Endodermal cell (in vitro differentiated cells): ENCODE data around the gene MRM2. TPM values are rescaled to one million over a fixed set of nuclear protein-coding genes. Genes with fewer than 3 reads are reported as not detected.

ENCODE experiments used
- DNase-seq: peaks from one replicate; pipeline ENCODE4 v3.0.0-alpha.2; 2017
- H3K27ac ChIP-seq: 2 replicates; pipeline ENCODE4 v1.5.1; 2013; ENCODE audit warnings: mild to moderate bottlenecking, low read depth, low read length, moderate library complexity
- H3K27me3 ChIP-seq: 2 replicates; pipeline ENCODE4 v1.6.1; 2013; ENCODE audit warnings: mild to moderate bottlenecking, low read length, moderate library complexity; ENCODE audit not compliant: insufficient read depth, control insufficient read depth, poor library complexity, severe bottlenecking
- H3K36me3 ChIP-seq: 2 replicates; pipeline ENCODE4 v1.7.0; 2013; ENCODE audit warnings: mild to moderate bottlenecking, low read length, moderate library complexity; ENCODE audit not compliant: control insufficient read depth, insufficient read depth
- H3K4me1 ChIP-seq: one replicate; pipeline ENCODE4 v1.7.0; 2013; ENCODE audit warnings: low read length; ENCODE audit not compliant: control insufficient read depth, insufficient read depth
- H3K4me3 ChIP-seq: 2 replicates; pipeline ENCODE4 v1.5.1; 2013; ENCODE audit warnings: mild to moderate bottlenecking, low read length, moderate library complexity
- H3K9ac ChIP-seq: 2 replicates; pipeline ENCODE4 v1.6.1; 2013; ENCODE audit warnings: mild to moderate bottlenecking, low read length, moderate library complexity; ENCODE audit not compliant: poor library complexity, severe bottlenecking; ENCODE audit errors: extremely low read depth
- H3K9me3 ChIP-seq: 2 replicates; pipeline ENCODE4 v1.6.1; 2013; ENCODE audit warnings: mild to moderate bottlenecking, low read length, moderate library complexity; ENCODE audit not compliant: control insufficient read depth
- H3K27ac Mint-ChIP-seq: 2 replicates; pipeline ENCODE4 v1.8.0; 2020; ENCODE audit warnings: mixed read lengths
- H3K27me3 Mint-ChIP-seq: 2 replicates; pipeline ENCODE4 v1.8.0; 2021; ENCODE audit warnings: mild to moderate bottlenecking, mixed read lengths; ENCODE audit not compliant: insufficient read depth
- H3K36me3 Mint-ChIP-seq: 2 replicates; pipeline ENCODE4 v1.8.0; 2020; ENCODE audit warnings: low read depth, mixed read lengths
- H3K4me1 Mint-ChIP-seq: 2 replicates; pipeline ENCODE4 v1.8.0; 2020; ENCODE audit warnings: mixed read lengths
- H3K4me3 Mint-ChIP-seq: 2 replicates; pipeline ENCODE4 v1.8.0; 2020; ENCODE audit warnings: mild to moderate bottlenecking, moderate library complexity, mixed read lengths
- H3K9me3 Mint-ChIP-seq: 2 replicates; pipeline ENCODE4 v1.8.0; 2020; ENCODE audit warnings: mild to moderate bottlenecking, mixed read lengths
- WGBS, 2 experiments: methylation state at CpG; one replicate each; pipeline versions ENCODE4 v1.1.5 to v1.1.7; 2013; ENCODE audit warnings: missing lambda C conversion rate in 2 of 2, mixed read lengths in 1 of 2; ENCODE audit not compliant: insufficient coverage in 1 of 2, insufficient read length in 1 of 2; 5-methylcytosine and 5-hydroxymethylcytosine counted together
- total RNA-seq, 2 donors: library from RNA; stranded (reverse); fragmentation: NEBNext Ultra II Directional in 1 of 2; extraction: Animal tissue kit (Norgen Biotek cat#: 25700) in 1 of 2; gene quantifications; 2 replicates in 1 of 2; 3 replicates in 1 of 2; pipeline ENCODE4 v1.2.1, GENCODE V29; 2021
- TF ChIP-seq, protein P1 (sequence below): fragments of 200-600 bp; sonication (generic); conservative IDR thresholded peaks from 2 replicates; pipeline ENCODE4 v1.5.0; 2021; ENCODE audit warnings: antibody characterized with exemption, mild to moderate bottlenecking

MRM2 gene
- total RNA-seq, 2 donors from 2014 or later = 38.9 TPM

DNA sequence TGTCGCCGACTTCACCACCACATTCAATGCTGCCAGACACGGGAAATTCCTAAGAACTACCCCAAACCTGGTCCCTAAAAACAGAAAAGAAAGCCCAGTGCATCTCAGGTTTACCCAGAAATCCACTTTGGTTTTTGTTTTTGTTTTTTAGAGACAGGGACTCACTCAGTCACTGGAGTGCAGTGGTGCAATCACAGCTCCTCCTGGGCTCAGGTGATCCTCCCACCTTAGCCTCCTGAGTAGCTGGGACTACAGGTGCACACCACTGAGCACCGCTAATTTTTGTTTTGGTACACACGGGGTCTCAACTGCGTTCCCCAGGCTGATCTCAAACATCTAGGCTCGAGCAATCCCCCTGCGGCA lies 32.1 kb downstream of the MRM2 start:
- 92 to 98% methylated on average over 7 to 8 of the region's 8 CpGs for WGBS, 2 experiments
- peak overlapping the region; percentile 64 for H3K27ac Mint-ChIP-seq
- Histone ChIP-seq H3K4me1 (no peaks in the 10 kb centered on the region), H3K36me3 (peaks cover 53% of the 10 kb centered on the region), H3K27ac (no peak overlapping the region), H3K27me3 (no peaks in the 10 kb centered on the region), H3K4me3 (no peak overlapping the region), H3K9me3 (no peaks in the 10 kb centered on the region), H3K9ac (no peak overlapping the region)
- H3K9me3 Mint-ChIP-seq = no peaks in the 10 kb centered on the region
- no peak overlapping the region for H3K4me3 Mint-ChIP-seq
- TF ChIP-seq, protein P1, sequence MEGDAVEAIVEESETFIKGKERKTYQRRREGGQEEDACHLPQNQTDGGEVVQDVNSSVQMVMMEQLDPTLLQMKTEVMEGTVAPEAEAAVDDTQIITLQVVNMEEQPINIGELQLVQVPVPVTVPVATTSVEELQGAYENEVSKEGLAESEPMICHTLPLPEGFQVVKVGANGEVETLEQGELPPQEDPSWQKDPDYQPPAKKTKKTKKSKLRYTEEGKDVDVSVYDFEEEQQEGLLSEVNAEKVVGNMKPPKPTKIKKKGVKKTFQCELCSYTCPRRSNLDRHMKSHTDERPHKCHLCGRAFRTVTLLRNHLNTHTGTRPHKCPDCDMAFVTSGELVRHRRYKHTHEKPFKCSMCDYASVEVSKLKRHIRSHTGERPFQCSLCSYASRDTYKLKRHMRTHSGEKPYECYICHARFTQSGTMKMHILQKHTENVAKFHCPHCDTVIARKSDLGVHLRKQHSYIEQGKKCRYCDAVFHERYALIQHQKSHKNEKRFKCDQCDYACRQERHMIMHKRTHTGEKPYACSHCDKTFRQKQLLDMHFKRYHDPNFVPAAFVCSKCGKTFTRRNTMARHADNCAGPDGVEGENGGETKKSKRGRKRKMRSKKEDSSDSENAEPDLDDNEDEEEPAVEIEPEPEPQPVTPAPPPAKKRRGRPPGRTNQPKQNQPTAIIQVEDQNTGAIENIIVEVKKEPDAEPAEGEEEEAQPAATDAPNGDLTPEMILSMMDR = no peak
- peaks cover 76% of the 10 kb centered on the region for H3K36me3 Mint-ChIP-seq
- DNase-seq = no peak
- no peaks in the 10 kb centered on the region for H3K27me3 Mint-ChIP-seq
- no peaks in the 10 kb centered on the region for H3K4me1 Mint-ChIP-seq

- no peak overlapping the region for H3K4me3 Mint-ChIP-seq
- no peak overlapping the region for H3K4me3 ChIP-seq
- H3K4me1 Mint-ChIP-seq = no peaks in the 10 kb centered on the region
- peaks cover 53% of the 10 kb centered on the region for H3K36me3 ChIP-seq
- no peak overlapping the region for H3K9ac ChIP-seq
- no peaks in the 10 kb centered on the region for H3K27me3 Mint-ChIP-seq
- H3K27me3 ChIP-seq = no peaks in the 10 kb centered on the region
- peaks cover 75% of the 10 kb centered on the region for H3K36me3 Mint-ChIP-seq
- no peak overlapping the region for H3K27ac ChIP-seq
- no peaks in the 10 kb centered on the region for H3K9me3 ChIP-seq
- TF ChIP-seq, protein P1 = peak; percentile 92
- WGBS, 2 experiments = 70 to 80% methylated on average over 13 to 21 of the region's 21 CpGs
- H3K4me1 ChIP-seq = no peaks in the 10 kb centered on the region
- peak; percentile 95 for DNase-seq
- H3K27ac Mint-ChIP-seq = peak overlapping the region; percentile 64
- H3K9me3 Mint-ChIP-seq = no peaks in the 10 kb centered on the region
These were observed 32.7 kb downstream of the MRM2 start for GRCh38 chr7:2209146-2209960.

DNA sequence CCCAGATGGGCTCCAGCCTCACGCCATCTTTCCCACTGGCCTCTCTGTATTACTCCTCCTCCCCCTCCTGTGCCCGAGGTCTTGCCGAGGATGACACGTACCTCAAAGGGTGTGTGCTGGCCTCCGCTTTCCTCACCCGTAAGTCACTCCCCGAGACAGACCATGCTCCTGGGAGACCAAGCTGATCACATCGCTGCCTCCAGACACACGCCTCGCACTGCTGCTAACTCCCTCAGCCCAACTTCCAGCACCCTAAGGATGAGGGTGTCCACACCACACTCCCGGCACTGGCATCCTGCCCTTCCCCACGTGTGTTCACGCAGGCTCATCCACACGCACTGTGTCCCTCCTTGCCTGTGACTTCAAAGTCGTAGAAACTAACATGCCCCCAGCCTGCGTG lies 33.3 kb downstream of the MRM2 start:
- Mint-ChIP-seq H3K36me3 (peaks cover 73% of the 10 kb centered on the region), H3K4me1 (no peaks in the 10 kb centered on the region), H3K9me3 (no peaks in the 10 kb centered on the region), H3K27me3 (no peaks in the 10 kb centered on the region), H3K27ac (no peak overlapping the region), H3K4me3 (no peak overlapping the region)
- no peak overlapping the region for H3K9ac ChIP-seq
- no peak for DNase-seq
- TF ChIP-seq, protein P1 = no peak
- no peaks in the 10 kb centered on the region for H3K9me3 ChIP-seq
- H3K27me3 ChIP-seq = no peaks in the 10 kb centered on the region
- H3K4me1 ChIP-seq = no peaks in the 10 kb centered on the region
- H3K27ac ChIP-seq = no peak overlapping the region
- 80 to 82% methylated on average over 14 to 16 of the region's 16 CpGs for WGBS, 2 experiments
- H3K4me3 ChIP-seq = no peak overlapping the region
- peaks cover 49% of the 10 kb centered on the region for H3K36me3 ChIP-seq
